SK-N-SH treated with all-trans-retinoic acid at 6 μM for 48 hours (cell line): ENCODE measurements around the gene NOL3.

Experiments used
- ATAC-seq: fragments of 200-7000 bp; cut with Tn5 transposase; 3 replicates; pipeline ENCODE4 v1.9.1; 2020; ENCODE audit warnings: mild to moderate bottlenecking, moderate library complexity
- ARNTL ChIP-seq: fragments of 450-650 bp; formaldehyde crosslinking; IDR thresholded peaks from 2 replicates; pipeline ENCODE4 v1.5.0; 2020; ENCODE audit warnings: low read depth, mild to moderate bottlenecking, moderate library complexity, borderline replicate concordance
- BACH2 ChIP-seq: fragments of 250-450 bp; sonication (Bioruptor Pico); IDR thresholded peaks from 2 replicates; pipeline ENCODE4 v1.9.0; 2021; ENCODE audit warnings: mild to moderate bottlenecking, borderline replicate concordance
- CSDC2 ChIP-seq: fragments of 250-450 bp; sonication (Bioruptor Pico); IDR thresholded peaks from 2 replicates; pipeline ENCODE4 v1.5.0; 2020; ENCODE audit warnings: mild to moderate bottlenecking, moderate library complexity
- GLIS3 ChIP-seq: fragments of 250-450 bp; sonication (Bioruptor Pico); IDR thresholded peaks from 2 replicates; pipeline ENCODE4 v1.5.0; 2020; ENCODE audit warnings: mild to moderate bottlenecking, moderate library complexity
- ISL1 ChIP-seq: fragments of 250-450 bp; sonication (Bioruptor Pico); IDR thresholded peaks from 2 replicates; pipeline ENCODE4 v2.1.2; 2022; ENCODE audit warnings: mild to moderate bottlenecking, moderate library complexity
- OSR1 ChIP-seq: fragments of 250-450 bp; sonication (Bioruptor Pico); IDR thresholded peaks from 2 replicates; pipeline ENCODE4 v1.8.0; 2022; ENCODE audit warnings: moderate library complexity, mild to moderate bottlenecking, inconsistent platforms
- PATZ1 ChIP-seq: fragments of 250-450 bp; sonication (Bioruptor Pico); IDR thresholded peaks from 2 replicates; pipeline ENCODE4 v1.8.0; 2020; ENCODE audit warnings: mild to moderate bottlenecking, moderate library complexity, borderline replicate concordance
- PPARA ChIP-seq: fragments of 250-450 bp; sonication (Bioruptor Pico); IDR thresholded peaks from 2 replicates; pipeline ENCODE4 v1.5.0; 2020; ENCODE audit warnings: mild to moderate bottlenecking, borderline replicate concordance
- RARB ChIP-seq: fragments of 250-450 bp; sonication (Bioruptor Pico); IDR thresholded peaks from 2 replicates; pipeline ENCODE4 v1.8.0; 2021; ENCODE audit warnings: mild to moderate bottlenecking, moderate library complexity
- SNAI2 ChIP-seq: fragments of 250-450 bp; sonication (Bioruptor Pico); IDR thresholded peaks from 2 replicates; pipeline ENCODE4 v1.5.0; 2020; ENCODE audit warnings: mild to moderate bottlenecking, moderate library complexity
- TCF4 ChIP-seq: fragments of 250-450 bp; sonication (Bioruptor Pico); IDR thresholded peaks from 2 replicates; pipeline ENCODE4 v1.8.0; 2021; ENCODE audit warnings: mild to moderate bottlenecking, moderate library complexity, borderline replicate concordance
- TOX ChIP-seq: fragments of 250-450 bp; sonication (Bioruptor Pico); IDR thresholded peaks from 2 replicates; pipeline ENCODE4 v1.8.0; 2021; ENCODE audit warnings: mild to moderate bottlenecking, moderate library complexity, borderline replicate concordance
- TSHZ2 ChIP-seq: fragments of 250-450 bp; sonication (Bioruptor Pico); IDR thresholded peaks from 2 replicates; pipeline ENCODE4 v1.5.0; 2020; ENCODE audit warnings: mild to moderate bottlenecking, moderate library complexity
- ZC3H10 ChIP-seq: fragments of 250-450 bp; sonication (Bioruptor Pico); IDR thresholded peaks from 2 replicates; pipeline ENCODE4 v1.5.1; 2021; ENCODE audit warnings: mild to moderate bottlenecking, moderate library complexity
- ZFP3 ChIP-seq: fragments of 250-450 bp; sonication (Bioruptor Pico); IDR thresholded peaks from 2 replicates; pipeline ENCODE4 v1.5.0; 2020; ENCODE audit warnings: mild to moderate bottlenecking, moderate library complexity
- ZFP30 ChIP-seq: fragments of 450-650 bp; formaldehyde crosslinking; IDR thresholded peaks from 2 replicates; pipeline ENCODE4 v1.5.0; 2022; ENCODE audit warnings: mild to moderate bottlenecking, moderate library complexity
- ZNF565 ChIP-seq: fragments of 450-650 bp; formaldehyde crosslinking; conservative IDR thresholded peaks from 2 replicates; pipeline ENCODE4 v1.5.0; 2020; ENCODE audit warnings: low read depth, mild to moderate bottlenecking, moderate library complexity
- ZNF70 ChIP-seq: fragments of 450-650 bp; formaldehyde crosslinking; IDR thresholded peaks from 2 replicates; pipeline ENCODE4 v1.5.0; 2020; ENCODE audit warnings: mild to moderate bottlenecking, moderate library complexity
- TF ChIP-seq, protein P1 (sequence below): fragments of 250-450 bp; sonication (Bioruptor Pico); IDR thresholded peaks from 2 replicates; pipeline ENCODE4 v1.5.1; 2020; ENCODE audit warnings: low read depth, mild to moderate bottlenecking, moderate library complexity
- TF ChIP-seq, protein P2 (sequence below): fragments of 250-450 bp; sonication (Bioruptor Pico); IDR thresholded peaks from 2 replicates; pipeline ENCODE4 v1.8.0; 2021; ENCODE audit warnings: low read depth, mild to moderate bottlenecking, moderate library complexity, borderline replicate concordance

The NOL3 gene

DNA sequence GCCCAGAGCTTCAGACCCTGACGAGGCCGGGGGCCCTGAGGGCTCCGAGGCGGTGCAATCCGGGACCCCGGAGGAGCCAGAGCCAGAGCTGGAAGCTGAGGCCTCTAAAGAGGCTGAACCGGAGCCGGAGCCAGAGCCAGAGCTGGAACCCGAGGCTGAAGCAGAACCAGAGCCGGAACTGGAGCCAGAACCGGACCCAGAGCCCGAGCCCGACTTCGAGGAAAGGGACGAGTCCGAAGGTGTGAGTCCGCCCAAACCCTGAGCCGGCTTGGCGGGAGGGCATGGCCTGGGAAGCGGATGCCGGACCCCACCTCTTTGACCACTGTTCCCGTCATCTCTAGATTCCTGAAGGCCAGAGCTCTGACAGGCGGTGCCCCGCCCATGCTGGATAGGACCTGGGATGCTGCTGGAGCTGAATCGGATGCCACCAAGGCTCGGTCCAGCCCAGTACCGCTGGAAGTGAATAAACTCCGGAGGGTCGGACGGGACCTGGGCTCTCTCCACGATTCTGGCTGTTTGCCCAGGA is 4.4 kb downstream of the NOL3 start (continued):
- TF ChIP-seq TSHZ2 (CRISPR knock-in tag) (no peak), SNAI2 (no peak), TCF4 (CRISPR knock-in tag) (no peak), BACH2 (no peak), ISL1 (no peak), ARNTL (no peak)

DNA sequence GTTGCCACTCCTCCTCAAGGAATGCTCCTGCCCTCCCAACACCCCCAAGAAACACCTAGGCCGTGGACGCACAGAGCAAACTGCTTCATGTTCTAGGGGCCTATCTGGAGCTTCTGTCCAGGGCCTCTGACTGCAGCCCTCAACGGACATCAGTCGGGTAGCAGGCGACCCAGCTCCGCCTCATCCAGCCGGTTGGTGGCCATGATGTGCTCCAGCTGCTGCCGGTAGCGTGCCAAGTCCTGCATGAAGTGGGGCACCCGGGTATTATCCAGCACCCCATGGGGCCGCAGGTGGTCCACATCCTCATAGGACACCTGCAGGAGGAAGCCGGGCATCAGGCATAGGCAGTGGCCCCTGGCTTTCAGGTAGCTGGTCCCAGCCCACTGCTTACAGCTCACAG is 6.3 kb downstream of the NOL3 start:
- TF ChIP-seq ZC3H10 (no peak), RARB (CRISPR knock-in tag) (no peak), TOX (CRISPR knock-in tag) (no peak), ZFP30 (CRISPR knock-in tag) (no peak), PPARA (CRISPR knock-in tag) (no peak), OSR1 (no peak)
- TF ChIP-seq, protein P1, sequence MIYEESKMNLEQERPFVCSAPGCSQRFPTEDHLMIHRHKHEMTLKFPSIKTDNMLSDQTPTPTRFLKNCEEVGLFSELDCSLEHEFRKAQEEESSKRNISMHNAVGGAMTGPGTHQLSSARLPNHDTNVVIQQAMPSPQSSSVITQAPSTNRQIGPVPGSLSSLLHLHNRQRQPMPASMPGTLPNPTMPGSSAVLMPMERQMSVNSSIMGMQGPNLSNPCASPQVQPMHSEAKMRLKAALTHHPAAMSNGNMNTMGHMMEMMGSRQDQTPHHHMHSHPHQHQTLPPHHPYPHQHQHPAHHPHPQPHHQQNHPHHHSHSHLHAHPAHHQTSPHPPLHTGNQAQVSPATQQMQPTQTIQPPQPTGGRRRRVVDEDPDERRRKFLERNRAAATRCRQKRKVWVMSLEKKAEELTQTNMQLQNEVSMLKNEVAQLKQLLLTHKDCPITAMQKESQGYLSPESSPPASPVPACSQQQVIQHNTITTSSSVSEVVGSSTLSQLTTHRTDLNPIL (CRISPR knock-in tag) = no peak
- ATAC-seq = no peak

DNA sequence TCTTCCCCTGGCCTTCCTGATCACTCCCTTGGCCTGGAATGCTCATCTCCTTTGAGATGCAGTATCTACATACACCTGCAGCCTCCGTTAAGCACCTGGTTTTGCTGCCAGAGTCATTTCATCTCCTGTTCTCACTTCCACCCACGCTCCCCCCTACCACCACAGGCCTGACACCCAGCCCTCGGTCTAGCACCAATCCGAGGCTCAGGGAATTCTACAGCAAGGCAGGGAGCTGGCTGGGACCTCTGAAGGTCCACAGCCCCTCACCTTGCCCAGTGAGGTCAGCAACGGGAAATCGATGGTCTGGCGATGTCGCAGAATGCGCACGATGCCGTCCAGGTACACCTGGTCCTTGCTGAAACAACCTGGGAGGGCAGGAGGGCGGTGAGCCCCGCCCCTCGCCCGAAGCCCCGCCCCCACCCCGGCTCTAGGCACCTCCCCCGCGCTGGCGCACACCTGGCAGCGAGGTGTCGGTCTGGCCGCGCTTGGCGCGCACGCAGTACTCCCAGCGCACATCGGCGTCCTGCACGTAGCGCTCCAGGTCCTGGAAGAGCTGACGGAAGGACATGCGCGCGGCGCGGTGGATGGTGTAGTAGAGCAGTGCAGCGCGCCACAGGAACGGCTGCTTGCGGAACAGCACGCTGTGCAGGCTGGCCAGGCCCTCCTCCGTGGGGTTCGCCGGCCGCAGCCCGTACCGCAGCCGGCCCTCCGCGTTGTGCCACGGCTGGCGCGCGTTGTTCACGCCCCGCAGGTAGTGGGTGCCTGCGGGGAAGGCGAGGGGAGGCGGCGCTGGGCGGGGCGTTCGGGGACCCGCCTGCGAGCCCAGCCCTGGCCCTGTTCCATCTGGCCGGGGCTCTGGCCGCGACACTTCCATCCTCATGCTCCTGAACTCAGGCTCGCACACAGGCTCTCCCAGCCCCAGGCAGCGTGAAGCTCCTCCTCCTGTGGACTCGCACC is 7.7 kb downstream of the NOL3 start:
- ATAC-seq = peak; percentile 56
- TF ChIP-seq ZNF565 (0 out of 2 replicates have a peak, but pooled peaks have one; percentile 45), PPARA (CRISPR knock-in tag) (no peak), ZFP30 (CRISPR knock-in tag) (0 out of 2 replicates have a peak, but pooled peaks have one; percentile 2)
- TF ChIP-seq, all 23 proteins: peak for 2

GRCh38 chr16:67179421-67180080 is 9.2 kb downstream of the NOL3 start:
- TF ChIP-seq GLIS3 (CRISPR knock-in tag) (no peak), OSR1 (no peak)
- ATAC-seq = no peak

- TF ChIP-seq TOX (CRISPR knock-in tag) (no peak), SNAI2 (no peak), ZNF565 (no peak), ZNF70 (no peak), CSDC2 (no peak), ISL1 (no peak), ZFP3 (CRISPR knock-in tag) (no peak), PATZ1 (no peak), ARNTL (no peak), OSR1 (no peak), BACH2 (no peak), RARB (CRISPR knock-in tag) (no peak)
- TF ChIP-seq, protein P2, sequence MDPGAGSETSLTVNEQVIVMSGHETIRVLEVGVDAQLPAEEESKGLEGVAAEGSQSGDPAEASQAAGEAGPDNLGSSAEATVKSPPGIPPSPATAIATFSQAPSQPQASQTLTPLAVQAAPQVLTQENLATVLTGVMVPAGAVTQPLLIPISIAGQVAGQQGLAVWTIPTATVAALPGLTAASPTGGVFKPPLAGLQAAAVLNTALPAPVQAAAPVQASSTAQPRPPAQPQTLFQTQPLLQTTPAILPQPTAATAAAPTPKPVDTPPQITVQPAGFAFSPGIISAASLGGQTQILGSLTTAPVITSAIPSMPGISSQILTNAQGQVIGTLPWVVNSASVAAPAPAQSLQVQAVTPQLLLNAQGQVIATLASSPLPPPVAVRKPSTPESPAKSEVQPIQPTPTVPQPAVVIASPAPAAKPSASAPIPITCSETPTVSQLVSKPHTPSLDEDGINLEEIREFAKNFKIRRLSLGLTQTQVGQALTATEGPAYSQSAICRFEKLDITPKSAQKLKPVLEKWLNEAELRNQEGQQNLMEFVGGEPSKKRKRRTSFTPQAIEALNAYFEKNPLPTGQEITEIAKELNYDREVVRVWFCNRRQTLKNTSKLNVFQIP (CRISPR knock-in tag) = no peak
- TF ChIP-seq, protein P1 (CRISPR knock-in tag) = no peak
- ATAC-seq = no peak
Observed at GRCh38 chr16:67180166-67180565, 9.8 kb downstream of the NOL3 start.
